GM18502 (cell line): Measurements from ENCODE around the gene PLSCR5.

Experiments used
- ATAC-seq: cut with Tn5 transposase; IDR thresholded peaks from one replicate; pipeline ENCODE4 v1.9.1; 2021; ENCODE audit warnings: mild to moderate bottlenecking; ENCODE audit not compliant: unreplicated experiment, poor library complexity

PLSCR5 gene

GRCh38 chr3:146590521-146590920 lies 14.6 kb downstream of the PLSCR5 start:
- ATAC-seq: no peak

GRCh38 chr3:146589899-146590508 lies 15.1 kb downstream of the PLSCR5 start:
- peak; percentile 78 for ATAC-seq

GRCh38 chr3:146585156-146585555 lies 20.0 kb downstream of the PLSCR5 start:
- ATAC-seq: no peak

- ATAC-seq: no peak
Observed at GRCh38 chr3:146581951-146582467, 23.1 kb downstream of the PLSCR5 start.

GRCh38 chr3:146581080-146581601 lies 24.0 kb downstream of the PLSCR5 start:
- ATAC-seq: no peak

GRCh38 chr3:146577662-146578061 lies 27.5 kb downstream of the PLSCR5 start:
- ATAC-seq: no peak

- ATAC-seq: no peak
Observed at GRCh38 chr3:146575636-146576035, 29.5 kb downstream of the PLSCR5 start.

GRCh38 chr3:146574173-146574572 lies 31.0 kb downstream of the PLSCR5 start:
- no peak for ATAC-seq

GRCh38 chr3:146569314-146569713 lies 35.8 kb downstream of the PLSCR5 start:
- ATAC-seq: no peak

GRCh38 chr3:146566138-146566537 lies 39.0 kb downstream of the PLSCR5 start:
- ATAC-seq: no peak

- no peak for ATAC-seq
Observed at GRCh38 chr3:146561879-146562278, 43.3 kb downstream of the PLSCR5 start.

GRCh38 chr3:146561463-146561862 lies 43.7 kb downstream of the PLSCR5 start:
- no peak for ATAC-seq

- ATAC-seq: no peak
Observed at GRCh38 chr3:146560678-146561077, 44.5 kb downstream of the PLSCR5 start.

GRCh38 chr3:146559388-146559787 lies 45.8 kb downstream of the PLSCR5 start:
- no peak for ATAC-seq

- ATAC-seq: no peak
Observed at GRCh38 chr3:146558781-146559180, 46.4 kb downstream of the PLSCR5 start.

- no peak for ATAC-seq
Observed at GRCh38 chr3:146557745-146558144, 47.4 kb downstream of the PLSCR5 start.

- no peak for ATAC-seq
Observed at GRCh38 chr3:146555311-146555710, 49.8 kb downstream of the PLSCR5 start.

- no peak for ATAC-seq
Observed at GRCh38 chr3:146554151-146554760, 50.9 kb downstream of the PLSCR5 start.

GRCh38 chr3:146550743-146551510 lies 54.2 kb downstream of the PLSCR5 start:
- peak; percentile 94 for ATAC-seq

- no peak for ATAC-seq
Observed at GRCh38 chr3:146550070-146550615, 55.0 kb downstream of the PLSCR5 start.
